ENCODE results near the gene PSD2.

The PSD2 gene

DNA sequence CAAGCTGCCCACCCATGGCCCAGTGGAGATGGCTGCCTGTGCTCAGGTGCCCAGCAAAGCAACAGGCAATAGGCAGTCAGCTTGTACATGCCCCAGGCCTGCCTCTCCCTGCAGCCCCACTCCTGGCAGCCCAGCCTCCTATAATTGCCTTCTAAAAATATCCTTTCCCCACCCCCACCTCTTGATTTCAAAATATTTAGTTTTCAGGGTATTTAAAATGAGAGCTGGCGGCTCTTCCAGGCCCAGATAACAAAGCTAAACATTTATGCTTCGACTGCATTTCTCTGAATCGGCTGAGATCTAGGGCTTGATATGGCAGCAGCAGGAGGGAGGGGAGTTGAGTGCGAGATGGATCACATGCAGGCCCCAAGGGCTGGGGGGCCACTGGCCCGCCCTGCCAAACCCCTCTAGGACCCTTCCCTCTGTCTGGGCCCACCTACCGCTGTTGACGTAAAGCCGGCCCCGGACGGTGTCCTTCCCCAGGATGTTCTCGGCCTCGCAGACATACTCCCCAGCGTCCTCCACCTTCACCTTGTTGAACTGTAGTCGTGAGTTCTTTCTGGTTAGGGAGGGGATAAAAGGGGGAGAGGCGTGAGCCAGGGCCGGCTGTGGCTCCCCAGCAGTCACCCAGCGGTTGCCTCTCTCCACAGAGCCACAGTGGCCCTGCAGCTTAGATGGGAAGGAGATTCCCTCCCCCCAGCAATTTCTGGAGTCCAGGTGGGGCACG, 85.0 kb downstream of the PSD2 start:
- DNase-seq (ENCODE audit: low read depth) = no peak

DNA sequence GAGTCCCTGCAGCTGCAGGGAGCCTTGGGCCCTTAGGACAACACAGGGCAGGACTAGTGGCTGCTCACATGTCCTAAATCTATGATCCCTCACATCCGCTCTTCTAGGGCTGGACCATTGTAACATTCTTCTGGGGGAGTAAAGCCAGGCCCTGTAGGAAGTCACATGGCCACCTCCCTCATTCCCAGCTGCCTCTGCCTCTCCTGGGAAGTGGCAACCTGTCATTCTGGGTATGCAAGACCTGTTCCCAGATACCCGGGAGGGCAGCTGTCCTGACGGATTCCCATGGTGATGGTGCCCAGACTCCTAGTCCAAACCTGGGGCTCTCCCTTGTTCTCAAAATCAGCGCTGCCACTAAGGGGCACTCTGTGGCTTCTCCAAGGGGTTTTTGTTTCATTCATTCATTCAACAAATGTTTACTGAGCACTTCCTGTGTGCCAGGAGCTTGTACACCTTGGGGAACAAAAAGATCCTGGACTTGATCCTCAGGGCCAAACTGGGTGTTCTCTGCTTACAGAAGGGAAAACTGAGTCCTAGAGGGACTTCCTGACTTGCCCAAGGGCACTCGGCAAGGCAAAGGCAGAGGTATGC, 85.6 kb downstream of the PSD2 start:
- no peak for DNase-seq (ENCODE audit: low read depth)

DNA sequence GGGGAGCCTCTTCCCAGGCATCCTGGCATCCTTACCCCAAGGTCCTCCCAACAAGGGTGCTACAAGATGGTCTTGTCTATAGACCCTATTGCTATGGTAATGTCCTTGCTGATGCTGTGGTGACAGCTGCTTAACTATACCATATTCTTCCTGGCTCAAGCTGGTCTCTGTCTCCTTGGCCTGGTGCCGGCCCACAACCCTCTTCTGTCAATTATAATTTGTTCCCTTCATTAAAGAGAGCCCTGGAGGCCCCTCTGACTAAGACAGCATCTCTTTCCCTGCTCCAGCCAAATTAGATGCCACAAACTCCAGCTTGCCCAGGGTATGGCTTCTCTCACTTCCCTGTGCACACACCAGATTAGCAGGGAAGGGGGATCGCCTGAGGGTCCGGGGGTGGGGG, 86.7 kb downstream of the PSD2 start:
- DNase-seq (ENCODE audit: low read depth) = no peak

DNA sequence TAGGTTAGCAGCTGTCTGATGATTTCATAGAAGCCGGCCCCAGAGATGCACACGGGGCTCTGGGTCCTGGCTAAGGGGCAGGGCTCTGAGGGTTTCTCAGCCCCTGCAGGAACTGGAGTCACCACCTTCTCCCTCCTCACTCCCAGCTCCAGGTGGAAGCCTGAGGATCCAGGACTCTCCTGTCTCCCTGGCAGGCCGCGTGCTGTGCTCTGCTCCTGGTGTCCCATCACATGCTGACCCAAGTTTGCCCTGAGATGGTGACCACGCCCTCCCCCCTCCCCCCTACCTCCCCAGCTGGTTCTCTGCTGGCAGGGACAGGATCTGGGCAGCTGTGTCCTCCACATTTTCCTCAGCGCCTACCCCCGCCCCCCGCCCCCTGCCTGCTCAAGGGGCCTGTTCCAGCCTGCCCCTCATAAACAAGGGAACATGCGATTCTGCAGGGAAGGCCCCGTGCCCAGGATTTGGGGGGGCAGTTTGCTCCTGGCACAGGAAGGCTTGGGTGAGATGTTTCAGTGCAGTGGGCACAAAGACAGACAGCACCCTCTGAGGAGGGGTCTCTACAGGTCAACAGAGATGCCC, 87.4 kb downstream of the PSD2 start:
- DNase-seq (ENCODE audit: low read depth) = no peak

DNA sequence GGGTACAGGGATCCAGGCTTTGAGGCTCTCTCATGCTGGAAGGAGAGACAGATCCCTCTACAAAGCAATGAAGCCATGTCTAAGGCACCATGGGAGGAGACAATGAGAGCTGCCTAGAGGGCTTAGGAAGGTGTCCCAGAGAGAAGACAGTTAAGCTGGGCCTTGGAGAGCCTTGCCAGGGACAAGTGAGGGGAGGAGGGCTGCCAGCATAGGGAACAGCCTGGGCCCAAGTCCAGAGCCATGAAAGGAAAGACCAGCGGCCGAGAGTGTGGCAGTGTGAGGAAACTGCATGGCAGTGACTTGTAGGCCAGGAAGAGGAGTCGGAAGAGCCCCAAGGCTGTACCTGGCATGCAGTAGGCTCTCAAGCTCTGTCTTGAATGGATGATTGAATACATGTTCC, 88.5 kb downstream of the PSD2 start:
- no peak for DNase-seq (ENCODE audit: low read depth)

DNA sequence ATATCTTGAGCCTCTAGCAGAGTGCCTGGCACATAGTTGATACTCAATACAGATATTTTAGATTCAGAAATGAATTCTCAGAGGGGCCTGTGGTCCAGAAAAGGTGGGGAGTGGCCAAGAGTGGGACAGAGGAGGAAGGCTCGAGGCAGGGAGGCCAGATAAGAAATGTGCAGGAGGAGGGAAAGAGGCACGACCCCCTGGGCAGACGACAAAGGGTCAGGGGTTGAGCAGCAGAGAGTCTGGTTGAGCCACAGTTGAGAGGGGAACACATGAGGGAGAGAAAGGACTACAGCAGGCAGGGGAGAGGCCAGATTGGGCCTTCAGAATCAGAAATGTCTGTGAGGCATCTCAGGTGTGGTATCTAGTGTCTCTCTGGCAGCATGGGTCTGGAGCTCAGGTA, 89.1 kb downstream of the PSD2 start:
- DNase-seq (ENCODE audit: low read depth) = no peak

DNA sequence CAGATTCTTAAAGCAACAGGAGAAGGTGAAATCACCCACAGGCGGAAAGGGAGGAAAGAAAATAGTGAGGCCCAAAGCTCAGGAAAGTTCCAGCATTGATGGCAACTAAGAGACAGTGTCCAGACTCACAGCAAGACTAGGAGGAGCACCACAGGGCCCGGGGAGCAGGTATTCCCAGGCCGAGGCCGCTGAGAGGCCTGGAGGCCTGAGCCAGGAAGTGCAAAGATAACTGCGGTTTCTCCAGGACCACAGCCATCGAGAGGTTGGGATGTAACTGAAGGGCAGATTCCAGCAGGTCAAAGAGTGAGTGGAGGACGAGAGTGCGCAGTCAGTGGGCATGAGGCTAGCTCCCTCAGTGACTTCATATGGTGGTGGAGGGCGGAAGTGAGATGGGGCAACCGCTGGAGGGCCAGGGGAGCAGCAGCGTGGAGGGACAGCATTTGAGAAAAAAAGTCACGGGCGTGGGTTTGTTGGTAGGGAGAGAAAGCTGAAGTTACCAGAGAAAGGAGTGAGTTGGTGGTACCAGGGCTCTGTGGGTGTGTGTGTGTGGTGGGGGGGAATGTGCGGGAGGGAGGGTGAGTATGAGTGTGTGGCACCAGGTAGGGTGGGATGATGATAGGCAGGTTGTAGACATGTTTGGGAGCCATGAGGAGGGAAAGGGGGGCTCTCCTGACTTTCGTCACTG, 89.7 kb downstream of the PSD2 start:
- no peak for DNase-seq (ENCODE audit: low read depth)

DNA sequence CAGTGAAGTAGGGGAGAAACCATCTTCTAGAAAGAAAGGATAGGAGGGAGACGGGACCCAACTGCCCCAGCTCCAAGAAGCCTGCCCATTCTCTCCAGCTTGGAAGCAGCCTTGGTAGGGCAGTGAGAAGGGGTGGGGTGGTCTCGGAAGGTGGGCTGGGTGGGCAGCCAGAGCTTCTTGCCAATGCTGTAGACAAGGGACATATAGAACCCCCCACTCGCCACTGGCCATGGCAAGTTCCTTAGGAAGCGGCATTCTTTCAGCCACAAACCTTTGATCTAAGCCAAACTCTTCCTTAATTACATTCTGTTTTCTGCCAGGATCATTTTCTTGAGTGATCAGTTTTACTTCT, 90.2 kb downstream of the PSD2 start:
- no peak for DNase-seq (ENCODE audit: low read depth)

DNA sequence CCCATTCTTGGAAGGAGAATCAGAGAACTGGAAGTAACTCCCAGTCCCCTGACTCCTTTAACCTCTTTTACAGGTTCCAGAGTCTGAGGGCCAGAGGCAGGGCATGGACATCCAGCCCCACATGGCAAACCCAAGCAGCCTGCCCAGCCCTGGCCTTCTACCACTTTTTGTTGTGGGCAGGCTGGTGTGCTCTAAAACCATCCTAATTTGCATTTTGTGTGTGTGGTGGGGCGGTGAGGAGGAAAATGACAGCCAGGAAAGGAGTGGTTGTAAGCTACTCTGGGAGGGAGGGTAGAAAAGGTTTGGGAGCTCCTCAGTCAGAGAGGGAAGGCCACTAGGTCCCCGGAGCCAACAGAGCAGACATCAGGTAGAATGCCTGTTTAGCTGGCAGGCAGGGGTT, 90.6 kb downstream of the PSD2 start:
- no peak for DNase-seq (ENCODE audit: low read depth)

DNA sequence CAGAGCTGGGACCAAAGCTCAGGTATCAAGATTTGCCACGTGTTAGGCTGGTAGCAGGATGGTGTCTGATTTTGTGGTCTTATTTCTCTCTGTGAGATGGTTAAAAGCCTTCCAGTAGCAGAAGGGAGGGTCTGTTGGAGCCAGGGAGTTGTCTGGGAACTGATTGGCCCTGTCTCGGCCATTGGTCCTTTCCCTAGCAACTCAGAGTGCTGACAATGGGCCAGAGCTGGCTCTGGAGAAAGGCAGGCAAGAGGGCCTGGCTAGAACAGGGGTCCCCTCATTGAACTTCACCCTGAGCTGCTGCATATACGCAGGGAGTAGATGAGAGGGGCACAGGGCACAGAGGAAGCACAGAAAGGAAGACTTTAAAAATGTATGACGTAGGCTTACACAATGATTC, 92.8 kb downstream of the PSD2 start:
- DNase-seq (ENCODE audit: low read depth) = no peak

DNA sequence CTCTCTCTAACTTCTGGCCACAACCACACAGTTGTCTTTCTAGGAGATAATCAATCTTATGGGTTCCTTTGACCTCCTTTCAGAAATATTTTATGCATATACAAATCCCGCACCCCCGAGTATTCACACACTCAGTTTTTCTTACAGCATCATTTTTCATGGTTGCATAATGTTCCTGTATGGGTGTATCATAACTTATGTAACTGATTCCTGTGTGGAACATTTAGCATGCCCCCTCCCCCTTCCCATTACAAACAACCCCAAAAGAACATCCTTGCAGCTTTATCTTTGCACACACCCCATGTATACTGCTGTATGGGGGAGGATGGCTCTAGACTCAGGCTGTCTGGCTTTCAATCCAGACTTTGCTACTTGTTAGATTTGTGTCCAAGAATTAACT, 93.8 kb downstream of the PSD2 start:
- no peak for DNase-seq (ENCODE audit: low read depth)

DNA sequence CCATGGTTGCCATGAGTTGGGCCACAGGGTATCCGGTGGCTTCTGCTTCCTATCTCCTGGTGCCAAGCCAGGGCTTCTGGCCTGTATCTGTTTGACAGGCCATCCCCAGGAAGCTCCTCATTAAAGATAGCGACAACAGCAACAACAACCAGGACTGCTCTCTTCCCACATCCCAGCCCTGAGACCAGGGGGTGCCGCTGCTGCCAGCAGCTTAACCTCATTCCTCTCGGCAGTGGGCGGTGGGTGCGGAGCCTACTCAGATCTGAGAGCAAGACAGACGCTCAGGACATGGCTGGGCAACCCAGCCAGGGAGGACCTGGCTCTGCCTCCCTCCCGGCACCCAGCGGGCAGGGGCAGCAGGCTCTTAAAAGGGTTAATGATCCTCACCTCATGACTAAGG, 98.3 kb downstream of the PSD2 start:
- no peak for DNase-seq (ENCODE audit: low read depth)
